K562 (cell line): ENCODE measurements around the gene F12. TPM values are rescaled to one million over a fixed set of nuclear protein-coding genes. Genes with fewer than 3 reads are reported as not detected.

ENCODE experiments used
- ASH1L ChIP-seq: fragments of 450-650 bp; IDR thresholded peaks from 2 replicates; pipeline ENCODE4 v1.6.1; 2018; ENCODE audit warnings: borderline replicate concordance, mild to moderate bottlenecking, low read depth; ENCODE audit not compliant: partially characterized antibody
- CBFB ChIP-seq: sonication (generic); formaldehyde crosslinking; IDR thresholded peaks from 2 replicates; pipeline ENCODE4 v1.4.0; 2020; ENCODE audit warnings: mild to moderate bottlenecking, missing genetic modification reagents
- CXXC5 ChIP-seq: fragments of 250-450 bp; sonication (Bioruptor Pico); IDR thresholded peaks from 2 replicates; pipeline ENCODE4 v1.8.0; 2022; ENCODE audit warnings: inconsistent platforms, mild to moderate bottlenecking, moderate library complexity
- GABPB1 ChIP-seq: sonication (generic); formaldehyde crosslinking; IDR thresholded peaks from 2 replicates; pipeline ENCODE4 v1.8.0; 2022; ENCODE audit warnings: mild to moderate bottlenecking, missing genetic modification reagents
- GABPB2 ChIP-seq: fragments of 250-450 bp; sonication (Bioruptor Pico); conservative IDR thresholded peaks from 2 replicates; pipeline ENCODE4 v1.5.1; 2021; ENCODE audit warnings: mild to moderate bottlenecking
- HIVEP1 ChIP-seq: fragments of 250-450 bp; sonication (Bioruptor Pico); IDR thresholded peaks from 2 replicates; pipeline ENCODE4 v1.4.0; 2020; ENCODE audit warnings: mild to moderate bottlenecking
- JUND ChIP-seq, 2 experiments: IDR thresholded peaks; 2 replicates in 1 of 2; 3 replicates in 1 of 2; pipeline ENCODE4 v1.6.1; 2011; ENCODE audit warnings: borderline replicate concordance in 2 of 2, low read depth in 2 of 2, low read length in 2 of 2, improper control_type of control experiment in 1 of 2, missing biosample characterization in 1 of 2, missing genetic modification characterization in 1 of 2, missing genetic modification reagents in 1 of 2
- L3MBTL2 ChIP-seq: fragments of 450-650 bp; IDR thresholded peaks from 2 replicates; pipeline ENCODE4 v1.6.1; 2016; ENCODE audit warnings: mild to moderate bottlenecking, moderate library complexity
- NEUROD1 ChIP-seq: fragments of 150-350 bp; IDR thresholded peaks from 2 replicates; pipeline ENCODE4 v1.6.1; 2014; ENCODE audit warnings: borderline replicate concordance, low read length, low read depth; ENCODE audit not compliant: partially characterized antibody
- NFXL1 ChIP-seq: fragments of 450-650 bp; formaldehyde crosslinking; IDR thresholded peaks from 2 replicates; pipeline ENCODE4 v1.4.0; 2021; ENCODE audit warnings: mild to moderate bottlenecking
- TGIF2 ChIP-seq: sonication (generic); formaldehyde crosslinking; IDR thresholded peaks from 2 replicates; pipeline ENCODE4 v1.8.1; 2022; ENCODE audit warnings: mild to moderate bottlenecking, missing genetic modification reagents, moderate library complexity
- TSC22D4 ChIP-seq: fragments of 450-650 bp; IDR thresholded peaks from 2 replicates; pipeline ENCODE4 v1.6.1; 2016; ENCODE audit warnings: missing genetic modification characterization, missing biosample characterization, control low read depth
- WHSC1 ChIP-seq: IDR thresholded peaks from one replicate; pipeline ENCODE4 v1.6.1; 2012; ENCODE audit warnings: low read length, control low read depth, inconsistent platforms
- ZKSCAN8 ChIP-seq: fragments of 200-800 bp; sonication (Bioruptor generic); IDR thresholded peaks from 2 replicates; pipeline ENCODE4 v1.6.1; 2016; ENCODE audit warnings: missing genetic modification characterization, missing compliant biosample characterization
- ZNF274 ChIP-seq: IDR thresholded peaks from 2 replicates; pipeline ENCODE4 v1.6.1; 2011; ENCODE audit warnings: low read depth, mild to moderate bottlenecking, low read length, moderate library complexity, borderline replicate concordance
- polyA plus RNA-seq, 8 experiments: library from polyadenylated mRNA; depleted of rRNA in 4 of 8; stranded (reverse) in 5 of 8; unstranded in 3 of 8; fragments of >200 nt; fragmentation: Nextera tagmentation in 2 of 8; fragmentation: Illumina TruSeq in 1 of 8; extraction: Ambion mirVana in 2 of 8; extraction: Trizol in 1 of 8; gene quantifications; 2 replicates each; pipeline versions ENCODE4 v1.2.1 to v1.2.3, GENCODE V29; 2011 to 2014; ENCODE audit warnings: inconsistent platforms in 1 of 8, missing spikeins in 1 of 8
- total RNA-seq, 7 experiments: library from RNA; depleted of rRNA in 6 of 7; stranded (reverse); fragments of >200 nt in 6 of 7; fragmentation: Illumina TruSeq in 2 of 7; extraction: Trizol in 2 of 7; gene quantifications; 2 replicates each; pipeline versions ENCODE4 v1.2.1 to v1.2.3, GENCODE V29; 2011 to 2021; ENCODE audit warnings: low replicate concordance in 1 of 7
- TF ChIP-seq, protein P1 (sequence below), 3 experiments: fragments of 200-800 bp in 1 of 3; fragments of 250-450 bp in 1 of 3; fragments of 450-650 bp in 1 of 3; sonication (Bioruptor Pico) in 1 of 3; sonication (Bioruptor generic) in 1 of 3; formaldehyde crosslinking in 1 of 3; IDR thresholded peaks; 2 replicates each; pipeline versions ENCODE4 v1.6.1 to v1.8.0; 2016 to 2022; ENCODE audit warnings: mild to moderate bottlenecking in 2 of 3, missing genetic modification characterization in 2 of 3, missing compliant biosample characterization in 1 of 3, moderate library complexity in 1 of 3
- TF ChIP-seq, protein P2 (sequence below): fragments of 450-650 bp; IDR thresholded peaks from 2 replicates; pipeline ENCODE4 v1.6.1; 2017; ENCODE audit warnings: mild to moderate bottlenecking, moderate library complexity
- TF ChIP-seq, protein P3 (sequence below): fragments of 450-650 bp; formaldehyde crosslinking; IDR thresholded peaks from 2 replicates; pipeline ENCODE4 v1.4.0; 2022; ENCODE audit warnings: missing genetic modification characterization
- TF ChIP-seq, protein P4 (sequence below): sonication (generic); formaldehyde crosslinking; IDR thresholded peaks from 2 replicates; pipeline ENCODE4 v1.8.1; 2023; ENCODE audit warnings: mild to moderate bottlenecking, missing genetic modification reagents

The F12 gene
- total and polyA plus RNA-seq, 9 of the 15 experiments (the other 6 are each of a cell fraction or from before 2014, with no cell fraction given): 0.59 to 18.3 (median 3.6) TPM

DNA sequence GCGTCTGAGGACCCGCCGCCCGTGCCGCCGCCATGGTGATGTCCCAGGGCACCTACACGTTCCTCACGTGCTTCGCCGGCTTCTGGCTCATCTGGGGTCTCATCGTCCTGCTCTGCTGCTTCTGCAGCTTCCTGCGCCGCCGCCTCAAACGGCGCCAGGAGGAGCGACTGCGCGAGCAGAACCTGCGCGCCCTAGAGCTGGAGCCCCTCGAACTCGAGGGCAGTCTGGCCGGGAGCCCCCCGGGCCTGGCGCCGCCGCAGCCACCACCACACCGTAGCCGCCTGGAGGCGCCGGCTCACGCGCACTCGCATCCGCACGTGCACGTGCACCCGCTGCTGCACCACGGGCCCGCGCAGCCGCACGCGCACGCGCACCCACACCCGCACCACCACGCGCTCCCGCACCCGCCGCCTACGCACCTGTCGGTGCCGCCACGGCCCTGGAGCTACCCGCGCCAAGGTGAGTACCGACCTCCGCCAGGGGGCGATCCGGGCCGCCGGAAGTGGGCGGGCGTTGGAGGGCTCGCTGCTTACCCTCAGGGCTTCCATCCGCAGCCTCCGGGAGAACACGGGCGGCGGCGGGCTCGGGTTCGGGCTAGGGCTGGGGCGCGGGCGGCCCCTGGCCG, 45.8 kb upstream of the F12 start (continued):
- TF ChIP-seq, protein P1, sequence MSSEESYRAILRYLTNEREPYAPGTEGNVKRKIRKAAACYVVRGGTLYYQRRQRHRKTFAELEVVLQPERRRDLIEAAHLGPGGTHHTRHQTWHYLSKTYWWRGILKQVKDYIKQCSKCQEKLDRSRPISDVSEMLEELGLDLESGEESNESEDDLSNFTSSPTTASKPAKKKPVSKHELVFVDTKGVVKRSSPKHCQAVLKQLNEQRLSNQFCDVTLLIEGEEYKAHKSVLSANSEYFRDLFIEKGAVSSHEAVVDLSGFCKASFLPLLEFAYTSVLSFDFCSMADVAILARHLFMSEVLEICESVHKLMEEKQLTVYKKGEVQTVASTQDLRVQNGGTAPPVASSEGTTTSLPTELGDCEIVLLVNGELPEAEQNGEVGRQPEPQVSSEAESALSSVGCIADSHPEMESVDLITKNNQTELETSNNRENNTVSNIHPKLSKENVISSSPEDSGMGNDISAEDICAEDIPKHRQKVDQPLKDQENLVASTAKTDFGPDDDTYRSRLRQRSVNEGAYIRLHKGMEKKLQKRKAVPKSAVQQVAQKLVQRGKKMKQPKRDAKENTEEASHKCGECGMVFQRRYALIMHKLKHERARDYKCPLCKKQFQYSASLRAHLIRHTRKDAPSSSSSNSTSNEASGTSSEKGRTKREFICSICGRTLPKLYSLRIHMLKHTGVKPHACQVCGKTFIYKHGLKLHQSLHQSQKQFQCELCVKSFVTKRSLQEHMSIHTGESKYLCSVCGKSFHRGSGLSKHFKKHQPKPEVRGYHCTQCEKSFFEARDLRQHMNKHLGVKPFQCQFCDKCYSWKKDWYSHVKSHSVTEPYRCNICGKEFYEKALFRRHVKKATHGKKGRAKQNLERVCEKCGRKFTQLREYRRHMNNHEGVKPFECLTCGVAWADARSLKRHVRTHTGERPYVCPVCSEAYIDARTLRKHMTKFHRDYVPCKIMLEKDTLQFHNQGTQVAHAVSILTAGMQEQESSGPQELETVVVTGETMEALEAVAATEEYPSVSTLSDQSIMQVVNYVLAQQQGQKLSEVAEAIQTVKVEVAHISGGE (CRISPR knock-in tag; IDR thresholded peaks at IDR 0.05): peak in 1 of 3 experiments; percentile 19; a peak in 1 of 6 replicates
- no peak for TF ChIP-seq GABPB2 (CRISPR knock-in tag)
- TF ChIP-seq HIVEP1 (CRISPR knock-in tag): peak; percentile 14; the same call in 1 of the 2 replicates
- TF ChIP-seq NFXL1: no peak
- TF ChIP-seq ZNF274: no peak
- no peak for TF ChIP-seq WHSC1
- peak; percentile 93 for TF ChIP-seq L3MBTL2
- TF ChIP-seq, protein P2, sequence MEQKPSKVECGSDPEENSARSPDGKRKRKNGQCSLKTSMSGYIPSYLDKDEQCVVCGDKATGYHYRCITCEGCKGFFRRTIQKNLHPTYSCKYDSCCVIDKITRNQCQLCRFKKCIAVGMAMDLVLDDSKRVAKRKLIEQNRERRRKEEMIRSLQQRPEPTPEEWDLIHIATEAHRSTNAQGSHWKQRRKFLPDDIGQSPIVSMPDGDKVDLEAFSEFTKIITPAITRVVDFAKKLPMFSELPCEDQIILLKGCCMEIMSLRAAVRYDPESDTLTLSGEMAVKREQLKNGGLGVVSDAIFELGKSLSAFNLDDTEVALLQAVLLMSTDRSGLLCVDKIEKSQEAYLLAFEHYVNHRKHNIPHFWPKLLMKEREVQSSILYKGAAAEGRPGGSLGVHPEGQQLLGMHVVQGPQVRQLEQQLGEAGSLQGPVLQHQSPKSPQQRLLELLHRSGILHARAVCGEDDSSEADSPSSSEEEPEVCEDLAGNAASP: no peak
- TF ChIP-seq ASH1L: no peak
- TF ChIP-seq CXXC5 (CRISPR knock-in tag): peak; percentile 95
- TF ChIP-seq ZKSCAN8 (CRISPR knock-in tag): no peak
- no peak for TF ChIP-seq TSC22D4 (tag)
- TF ChIP-seq JUND (IDR thresholded peaks at IDR 0.05; ENCODE audit: borderline replicate concordance, low read depth, low read length): peak; percentile 20
- peak; percentile 43; the same call in 1 of the 3 replicates for TF ChIP-seq JUND (tag; IDR thresholded peaks at IDR 0.05; ENCODE audit: borderline replicate concordance, low read depth, low read length)
- peak; percentile 93 for TF ChIP-seq GABPB1
- 0 out of 2 replicates have a peak, but pooled peaks have one; percentile 27 for TF ChIP-seq CBFB (CRISPR knock-in tag)
- peak; percentile 79 for TF ChIP-seq NEUROD1
- TF ChIP-seq, protein P3, sequence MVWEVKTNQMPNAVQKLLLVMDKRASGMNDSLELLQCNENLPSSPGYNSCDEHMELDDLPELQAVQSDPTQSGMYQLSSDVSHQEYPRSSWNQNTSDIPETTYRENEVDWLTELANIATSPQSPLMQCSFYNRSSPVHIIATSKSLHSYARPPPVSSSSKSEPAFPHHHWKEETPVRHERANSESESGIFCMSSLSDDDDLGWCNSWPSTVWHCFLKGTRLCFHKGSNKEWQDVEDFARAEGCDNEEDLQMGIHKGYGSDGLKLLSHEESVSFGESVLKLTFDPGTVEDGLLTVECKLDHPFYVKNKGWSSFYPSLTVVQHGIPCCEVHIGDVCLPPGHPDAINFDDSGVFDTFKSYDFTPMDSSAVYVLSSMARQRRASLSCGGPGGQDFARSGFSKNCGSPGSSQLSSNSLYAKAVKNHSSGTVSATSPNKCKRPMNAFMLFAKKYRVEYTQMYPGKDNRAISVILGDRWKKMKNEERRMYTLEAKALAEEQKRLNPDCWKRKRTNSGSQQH (CRISPR knock-in tag): no peak
- TF ChIP-seq TGIF2: 0 out of 2 replicates have a peak, but pooled peaks have one; percentile 32
- TF ChIP-seq, protein P4, sequence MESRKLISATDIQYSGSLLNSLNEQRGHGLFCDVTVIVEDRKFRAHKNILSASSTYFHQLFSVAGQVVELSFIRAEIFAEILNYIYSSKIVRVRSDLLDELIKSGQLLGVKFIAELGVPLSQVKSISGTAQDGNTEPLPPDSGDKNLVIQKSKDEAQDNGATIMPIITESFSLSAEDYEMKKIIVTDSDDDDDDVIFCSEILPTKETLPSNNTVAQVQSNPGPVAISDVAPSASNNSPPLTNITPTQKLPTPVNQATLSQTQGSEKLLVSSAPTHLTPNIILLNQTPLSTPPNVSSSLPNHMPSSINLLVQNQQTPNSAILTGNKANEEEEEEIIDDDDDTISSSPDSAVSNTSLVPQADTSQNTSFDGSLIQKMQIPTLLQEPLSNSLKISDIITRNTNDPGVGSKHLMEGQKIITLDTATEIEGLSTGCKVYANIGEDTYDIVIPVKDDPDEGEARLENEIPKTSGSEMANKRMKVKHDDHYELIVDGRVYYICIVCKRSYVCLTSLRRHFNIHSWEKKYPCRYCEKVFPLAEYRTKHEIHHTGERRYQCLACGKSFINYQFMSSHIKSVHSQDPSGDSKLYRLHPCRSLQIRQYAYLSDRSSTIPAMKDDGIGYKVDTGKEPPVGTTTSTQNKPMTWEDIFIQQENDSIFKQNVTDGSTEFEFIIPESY (CRISPR knock-in tag): no peak
